Breast epithelium (tissue), 4 donors: Measurements from ENCODE around the gene PPP5C. TPM values are rescaled to one million over a fixed set of nuclear protein-coding genes. Genes with fewer than 3 reads are reported as not detected.

Experiments used
- DNase-seq, 2 donors: peaks; one replicate each; pipeline ENCODE4 v3.0.0-alpha.2; 2019; ENCODE audit warnings: low spot score in 2 of 2
- H3K27ac ChIP-seq, 2 donors: fragments of 200-600 bp; sonication (generic) in 1 of 2; one replicate each; pipeline ENCODE4 v1.5.1; 2016 to 2019; ENCODE audit warnings: mild to moderate bottlenecking in 1 of 2
- H3K27me3 ChIP-seq, 2 donors: fragments of 200-600 bp; sonication (generic) in 1 of 2; one replicate each; pipeline versions ENCODE4 v1.5.1 to v1.6.0; 2017 to 2019; ENCODE audit warnings: control low read depth in 1 of 2, mild to moderate bottlenecking in 1 of 2
- H3K36me3 ChIP-seq: fragments of 200-600 bp; one replicate; pipeline ENCODE4 v1.5.1; 2019
- H3K4me1 ChIP-seq, 2 donors: fragments of 200-600 bp; sonication (generic); one replicate each; pipeline ENCODE4 v1.5.1; 2016 to 2019; ENCODE audit warnings: control low read depth in 1 of 2
- H3K4me3 ChIP-seq, 3 donors: fragments of 200-600 bp; sonication (generic); 1 replicate in 2 of 3; 2 replicates in 1 of 3; pipeline ENCODE4 v1.5.1; 2016 to 2019; ENCODE audit warnings: mild to moderate bottlenecking in 3 of 3, moderate library complexity in 2 of 3
- H3K9me3 ChIP-seq, 2 donors: fragments of 200-600 bp; sonication (generic) in 1 of 2; one replicate each; pipeline ENCODE4 v1.5.1; 2016 to 2019; ENCODE audit warnings: control low read depth in 1 of 2
- POLR2A ChIP-seq: fragments of 450-650 bp; IDR thresholded peaks from one replicate; pipeline ENCODE4 v1.6.1; 2016; ENCODE audit warnings: antibody characterized with exemption, mild to moderate bottlenecking, moderate library complexity
- POLR2AphosphoS5 ChIP-seq, 3 donors: sonication (generic); formaldehyde crosslinking; IDR thresholded peaks; one replicate each; pipeline ENCODE4 v1.6.1; 2017; ENCODE audit warnings: antibody characterized with exemption in 3 of 3
- intact Hi-C: fragments of 100-400 bp; cut with DNase I; formaldehyde crosslinking; loops from one replicate; pipeline ENCODE4 v1.15.1; 2023; ENCODE audit warnings: low total_unique reads
- total RNA-seq, 3 donors: library from RNA; depleted of rRNA; stranded (reverse); fragments of >200 nt; gene quantifications; one replicate each; pipeline ENCODE4 v1.1.0, GENCODE V29; 2016
- TF ChIP-seq, protein P1 (sequence below), 3 donors: fragments of 450-650 bp; IDR thresholded peaks; one replicate each; pipeline ENCODE4 v1.5.1; 2016 to 2017; ENCODE audit warnings: antibody characterized with exemption in 3 of 3, mild to moderate bottlenecking in 3 of 3, moderate library complexity in 3 of 3

The PPP5C gene
- total RNA-seq, 3 donors from 2014 or later = 41.3 to 72.4 (median 58.7) TPM

DNA sequence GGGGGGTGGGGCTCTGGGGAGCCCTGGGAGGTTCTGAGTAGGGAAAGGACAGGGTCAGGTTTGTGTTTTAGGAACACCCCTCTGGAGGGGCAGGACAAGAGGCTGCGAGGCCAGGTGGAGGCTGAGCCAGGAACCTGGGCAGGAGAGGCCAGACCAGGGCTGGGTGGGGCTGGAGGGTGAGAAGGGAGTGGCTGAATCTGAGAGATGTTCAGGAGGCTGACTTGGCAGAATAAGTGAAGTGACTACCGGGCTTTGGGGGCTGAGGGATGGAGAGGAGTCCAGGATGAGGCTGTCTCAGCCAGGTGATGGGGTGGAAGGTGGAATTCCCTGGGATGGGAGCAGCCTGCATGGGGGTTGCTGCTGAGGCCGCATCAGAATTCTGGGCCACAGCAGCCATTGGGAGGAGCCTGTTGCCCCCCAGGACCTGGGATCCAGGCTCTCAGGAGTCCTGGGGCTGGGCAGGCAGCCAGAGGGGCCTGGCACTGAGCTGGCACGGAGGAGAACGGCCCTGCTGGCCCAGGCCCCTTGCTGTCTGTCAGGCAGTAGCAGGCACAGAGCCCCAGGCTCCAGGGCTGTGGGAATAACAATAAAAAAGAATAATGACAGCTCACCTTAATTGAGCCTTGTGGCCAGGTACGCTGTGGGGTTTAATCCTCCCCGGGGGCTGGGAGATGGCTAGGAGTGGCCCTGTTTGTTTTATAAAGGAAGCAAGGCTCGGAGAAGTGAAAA lies 3.3 kb downstream of the PPP5C start:
- no peaks in the 10 kb centered on the region for H3K36me3 ChIP-seq
- no peaks in the 10 kb centered on the region for H3K9me3 ChIP-seq
- H3K4me3 ChIP-seq = peak overlapping the region in 1 of 3 donors; percentile 12
- TF ChIP-seq POLR2A (no peak), POLR2AphosphoS5 (IDR thresholded peaks at IDR 0.05) (no peak)
- peak overlapping the region; percentile 71 to 86 for H3K27ac ChIP-seq
- no peak for DNase-seq
- peaks cover 7 to 23% of the 10 kb centered on the region in 2 donors for H3K4me1 ChIP-seq
- no peaks in the 10 kb centered on the region for H3K27me3 ChIP-seq
- intact Hi-C loops = no loop called here

DNA sequence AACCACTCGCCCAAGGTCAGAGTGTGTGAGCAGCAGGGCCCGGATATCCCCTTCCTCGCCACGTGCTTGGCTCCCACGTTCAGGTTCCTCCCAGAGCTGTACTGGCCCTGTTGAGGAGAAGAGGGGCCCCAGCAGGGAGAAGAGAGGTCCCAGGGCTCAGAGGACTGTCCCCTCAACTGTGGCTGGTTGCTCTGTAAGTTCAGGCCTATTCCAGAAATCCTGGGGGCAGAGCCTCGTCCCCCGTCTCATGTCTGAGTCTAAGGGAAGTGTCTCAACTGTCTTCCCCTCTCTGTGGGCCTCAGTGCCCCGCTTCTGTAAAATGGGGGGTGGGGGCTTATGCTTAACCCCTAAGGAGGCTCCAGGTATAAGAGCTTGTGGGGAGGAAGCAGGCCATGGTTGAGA lies 3.9 kb downstream of the PPP5C start:
- H3K27me3 ChIP-seq = no peaks in the 10 kb centered on the region
- peak overlapping the region in 1 of 3 donors; percentile 12 for H3K4me3 ChIP-seq
- H3K4me1 ChIP-seq = peaks cover 7 to 23% of the 10 kb centered on the region in 2 donors
- DNase-seq = no peak
- peak overlapping the region; percentile 71 to 86 for H3K27ac ChIP-seq
- TF ChIP-seq POLR2A (no peak), POLR2AphosphoS5 (IDR thresholded peaks at IDR 0.05) (no peak)
- TF ChIP-seq, protein P1, sequence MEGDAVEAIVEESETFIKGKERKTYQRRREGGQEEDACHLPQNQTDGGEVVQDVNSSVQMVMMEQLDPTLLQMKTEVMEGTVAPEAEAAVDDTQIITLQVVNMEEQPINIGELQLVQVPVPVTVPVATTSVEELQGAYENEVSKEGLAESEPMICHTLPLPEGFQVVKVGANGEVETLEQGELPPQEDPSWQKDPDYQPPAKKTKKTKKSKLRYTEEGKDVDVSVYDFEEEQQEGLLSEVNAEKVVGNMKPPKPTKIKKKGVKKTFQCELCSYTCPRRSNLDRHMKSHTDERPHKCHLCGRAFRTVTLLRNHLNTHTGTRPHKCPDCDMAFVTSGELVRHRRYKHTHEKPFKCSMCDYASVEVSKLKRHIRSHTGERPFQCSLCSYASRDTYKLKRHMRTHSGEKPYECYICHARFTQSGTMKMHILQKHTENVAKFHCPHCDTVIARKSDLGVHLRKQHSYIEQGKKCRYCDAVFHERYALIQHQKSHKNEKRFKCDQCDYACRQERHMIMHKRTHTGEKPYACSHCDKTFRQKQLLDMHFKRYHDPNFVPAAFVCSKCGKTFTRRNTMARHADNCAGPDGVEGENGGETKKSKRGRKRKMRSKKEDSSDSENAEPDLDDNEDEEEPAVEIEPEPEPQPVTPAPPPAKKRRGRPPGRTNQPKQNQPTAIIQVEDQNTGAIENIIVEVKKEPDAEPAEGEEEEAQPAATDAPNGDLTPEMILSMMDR (IDR thresholded peaks at IDR 0.05) = no peak
- H3K36me3 ChIP-seq = no peaks in the 10 kb centered on the region
- H3K9me3 ChIP-seq = no peaks in the 10 kb centered on the region
- intact Hi-C loops = no loop called here

GRCh38 chr19:46351241-46352041 lies 4.6 kb downstream of the PPP5C start:
- no peaks in the 10 kb centered on the region for H3K36me3 ChIP-seq
- TF ChIP-seq, protein P1 (IDR thresholded peaks at IDR 0.05) = no peak
- TF ChIP-seq POLR2A = no peak
- TF ChIP-seq POLR2AphosphoS5 (IDR thresholded peaks at IDR 0.05) = no peak
- H3K27ac ChIP-seq = peak overlapping the region; percentile 71 to 86
- DNase-seq = no peak
- intact Hi-C loops = no loop called here
- peak overlapping the region in 1 of 3 donors; percentile 12 for H3K4me3 ChIP-seq
- H3K9me3 ChIP-seq = no peaks in the 10 kb centered on the region
- peaks cover 7 to 23% of the 10 kb centered on the region in 2 donors for H3K4me1 ChIP-seq
- no peaks in the 10 kb centered on the region for H3K27me3 ChIP-seq

- TF ChIP-seq POLR2AphosphoS5 (IDR thresholded peaks at IDR 0.05) (no peak), POLR2A (no peak)
- TF ChIP-seq, protein P1 (IDR thresholded peaks at IDR 0.05) = no peak
- DNase-seq = no peak
- no peaks in the 10 kb centered on the region for H3K27me3 ChIP-seq
- intact Hi-C loops = no loop called here
- H3K4me3 ChIP-seq = no peak overlapping the region
- peaks cover 7 to 19% of the 10 kb centered on the region in 2 donors for H3K4me1 ChIP-seq
- H3K27ac ChIP-seq = peak overlapping the region; percentile 52 to 60
- H3K36me3 ChIP-seq = no peaks in the 10 kb centered on the region
- no peaks in the 10 kb centered on the region for H3K9me3 ChIP-seq
Measured at GRCh38 chr19:46353730-46354528, 7.0 kb downstream of the PPP5C start.
